ENCODE results near the gene ATP23.

ATP23 gene

DNA sequence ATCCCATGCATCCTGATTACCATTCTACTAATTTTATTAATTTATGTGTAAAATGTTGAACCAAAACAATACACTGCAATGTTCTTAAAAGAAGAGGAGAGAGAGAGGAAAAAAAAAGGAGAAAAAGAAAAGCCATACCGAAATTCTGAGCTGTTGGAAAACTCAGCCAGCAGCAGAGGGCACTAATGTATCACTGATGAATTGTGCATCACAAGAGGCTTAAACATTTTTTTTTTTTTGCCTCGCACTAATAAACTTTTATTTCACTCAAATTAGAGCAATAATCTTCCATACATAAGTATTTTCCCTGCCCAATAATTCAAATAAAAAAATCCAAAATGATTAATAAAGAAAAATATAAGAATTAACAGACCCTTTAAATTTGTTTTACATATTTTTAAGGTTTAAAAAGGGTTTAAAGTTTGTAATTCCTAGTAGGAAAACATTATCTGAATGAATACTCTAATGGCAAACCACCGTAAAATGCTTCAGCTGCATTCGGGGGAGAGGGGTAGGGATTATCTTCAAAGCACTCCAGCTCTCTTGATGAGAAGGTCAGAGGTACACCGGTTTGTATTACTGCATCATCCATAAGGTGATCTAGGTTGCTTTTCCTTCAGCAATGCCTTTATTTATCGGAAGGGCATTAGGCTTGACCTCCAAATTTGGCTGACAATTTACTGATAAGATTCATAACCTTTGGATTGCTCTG lies 41.9 kb downstream of the ATP23 start:
- no peak for DNase-seq (ENCODE audit: insufficient read length, low spot score)
- FAIRE-seq = no peak
- TF ChIP-seq POLR2A (IDR thresholded peaks at IDR 0.05; ENCODE audit: low read depth, low read length) = no peak

DNA sequence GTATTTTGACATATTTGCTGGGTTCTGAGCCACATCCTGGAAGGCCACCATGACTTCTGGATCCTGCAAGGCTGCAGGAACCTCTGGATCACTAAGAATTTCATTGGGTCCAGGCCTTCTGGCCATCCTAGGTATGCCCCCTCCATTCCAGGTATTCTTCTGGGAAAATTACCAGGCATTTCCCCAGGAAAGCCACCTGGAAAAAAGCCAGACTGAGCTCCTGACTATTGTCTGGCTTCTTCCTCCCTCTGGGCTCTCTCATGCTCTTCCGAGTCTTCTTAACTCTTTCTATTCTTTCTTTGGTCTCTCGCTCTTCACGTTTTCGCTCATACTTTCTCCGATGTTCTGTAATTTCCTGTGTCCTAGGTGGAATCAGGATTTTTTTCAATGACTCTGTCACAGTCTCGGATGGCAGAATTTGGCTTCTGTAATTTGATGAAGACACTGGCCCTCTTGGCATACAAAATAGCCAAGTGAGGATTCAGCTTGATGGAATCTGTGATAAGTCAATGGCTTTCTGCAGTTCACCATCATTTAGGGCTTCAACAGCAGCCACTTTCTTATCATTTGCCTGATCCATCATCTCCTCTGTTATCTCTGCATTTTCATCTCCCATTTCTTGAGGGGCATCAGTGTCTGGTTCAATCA lies 42.6 kb downstream of the ATP23 start:
- FAIRE-seq = no peak
- no peak for DNase-seq (ENCODE audit: insufficient read length, low spot score)
- TF ChIP-seq POLR2A (IDR thresholded peaks at IDR 0.05; ENCODE audit: low read depth, low read length) = no peak

DNA sequence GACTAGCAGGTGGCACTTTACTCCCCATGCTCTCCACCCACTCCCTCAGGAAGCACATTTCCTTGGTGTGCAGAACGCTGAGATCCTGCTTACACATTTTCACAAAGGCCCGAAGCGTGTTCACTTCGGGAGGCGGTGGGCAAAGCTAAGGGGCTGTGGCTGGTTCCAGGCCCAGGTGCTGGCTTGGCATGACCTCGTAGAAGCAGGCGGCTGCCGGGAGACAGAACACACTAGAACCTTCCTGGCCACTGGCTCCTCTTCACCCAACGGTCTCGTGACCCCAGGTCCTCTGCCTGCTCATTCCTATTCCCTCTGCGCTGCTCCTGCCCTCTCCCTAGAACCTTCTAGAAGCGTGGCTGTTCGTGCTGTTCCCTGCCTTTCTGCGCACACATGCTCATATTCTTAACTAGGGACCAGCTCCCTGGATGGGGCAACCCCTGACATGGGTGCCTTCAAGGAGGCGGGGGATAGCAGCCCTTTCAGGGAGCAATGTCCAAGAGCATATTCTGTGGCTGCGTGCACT lies 43.3 kb downstream of the ATP23 start:
- FAIRE-seq (no peak), DNase-seq (ENCODE audit: insufficient read length, low spot score) (no peak)
- no peak for TF ChIP-seq POLR2A (IDR thresholded peaks at IDR 0.05; ENCODE audit: low read depth, low read length)

DNA sequence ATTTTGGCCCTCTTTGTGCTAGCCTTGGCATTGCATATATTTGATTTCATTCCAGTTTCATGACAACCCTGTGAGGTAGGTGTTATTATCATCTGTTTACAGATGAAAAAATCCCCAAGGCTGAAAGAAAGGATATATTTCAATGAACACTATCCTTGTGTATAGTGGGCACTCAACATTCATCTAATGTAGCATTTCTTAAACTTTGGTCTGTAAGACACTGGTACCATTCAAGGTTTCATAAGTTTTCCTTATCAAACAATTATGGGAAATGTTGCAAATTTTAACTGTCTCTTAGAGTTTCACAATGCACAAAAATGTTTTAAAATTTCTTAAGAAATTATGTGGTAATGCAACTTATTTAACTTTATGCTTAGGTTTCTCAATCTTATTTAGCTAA lies 44.3 kb downstream of the ATP23 start:
- DNase-seq (ENCODE audit: insufficient read length, low spot score) = no peak
- FAIRE-seq = no peak

DNA sequence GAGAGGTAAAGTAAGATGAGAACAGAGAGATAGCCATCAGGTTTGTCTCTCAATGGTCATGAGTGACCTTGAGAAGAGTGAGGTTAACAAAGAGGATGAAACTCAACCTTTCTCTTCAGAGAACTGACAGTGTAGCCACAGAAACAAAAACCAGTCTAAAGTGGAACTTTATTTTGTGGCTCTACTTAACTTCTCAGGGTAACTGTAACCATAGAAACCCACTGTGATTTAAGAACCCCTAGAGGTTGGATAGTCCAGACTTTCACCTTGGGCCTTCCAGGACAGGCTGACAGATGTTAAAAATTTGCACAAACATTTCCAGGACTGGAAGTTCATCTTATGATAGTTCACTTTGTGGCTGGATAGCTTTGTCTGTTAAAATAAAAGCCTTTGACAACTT lies 48.5 kb downstream of the ATP23 start:
- no peak for DNase-seq (ENCODE audit: insufficient read length, low spot score)
- no peak for TF ChIP-seq POLR2A (IDR thresholded peaks at IDR 0.05; ENCODE audit: low read depth, low read length)
- FAIRE-seq = no peak

More for the DNA sequence above, 44.3 kb downstream of the ATP23 start:
- no peak for TF ChIP-seq POLR2A (IDR thresholded peaks at IDR 0.05; ENCODE audit: low read depth, low read length)

DNA sequence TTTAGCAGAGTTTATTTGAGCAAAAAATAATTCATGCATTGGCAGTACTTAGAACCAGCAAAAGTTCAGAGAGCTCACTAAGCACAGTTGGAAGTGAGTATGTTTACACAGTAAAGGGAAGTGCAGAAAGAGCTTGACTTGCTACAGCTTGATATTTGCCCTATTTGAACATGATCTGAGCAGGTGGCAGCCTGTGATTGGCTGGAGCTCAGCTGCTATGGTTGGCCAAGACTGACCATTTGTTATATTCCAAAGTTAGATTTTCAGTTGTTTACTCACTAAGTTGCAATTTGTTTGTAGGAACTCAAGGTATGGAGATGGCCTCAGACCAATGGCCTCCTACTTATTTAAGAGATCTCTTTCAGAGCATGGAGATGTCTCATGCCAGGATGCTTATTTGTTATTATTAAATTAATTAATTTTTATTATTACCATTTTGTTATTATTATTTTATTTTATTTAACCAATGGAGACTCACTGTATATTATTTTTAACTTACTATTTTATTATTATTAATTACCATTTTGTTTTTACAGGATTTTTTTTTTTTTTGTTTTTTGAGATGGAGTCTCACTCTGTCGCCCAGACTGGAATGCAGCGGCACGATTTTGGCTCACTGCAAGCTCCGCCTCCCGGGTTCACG lies 49.0 kb downstream of the ATP23 start:
- FAIRE-seq (no peak), DNase-seq (ENCODE audit: insufficient read length, low spot score) (no peak)
- TF ChIP-seq POLR2A (IDR thresholded peaks at IDR 0.05; ENCODE audit: low read depth, low read length) = no peak

DNA sequence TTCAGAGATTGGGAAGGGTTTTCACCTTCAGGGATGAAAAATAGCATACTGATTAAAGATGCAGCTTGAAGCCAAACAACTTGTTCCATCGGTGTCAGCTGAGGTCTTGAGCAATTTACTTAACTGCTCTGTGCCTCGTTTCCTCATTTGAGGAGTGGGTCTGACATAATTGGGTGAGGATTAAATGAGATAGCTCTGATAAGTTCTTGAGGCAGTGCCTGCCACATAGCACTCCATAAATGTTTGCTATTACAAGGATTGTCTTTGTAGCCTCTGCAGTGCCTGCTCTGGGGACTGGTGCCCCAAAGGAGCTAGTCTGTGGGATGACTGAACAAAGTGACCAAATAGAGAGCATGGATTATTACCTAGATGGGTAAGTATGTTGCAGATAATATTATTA lies 50.6 kb downstream of the ATP23 start:
- FAIRE-seq (no peak), DNase-seq (ENCODE audit: insufficient read length, low spot score) (no peak)
- TF ChIP-seq POLR2A (IDR thresholded peaks at IDR 0.05; ENCODE audit: low read depth, low read length) = no peak

DNA sequence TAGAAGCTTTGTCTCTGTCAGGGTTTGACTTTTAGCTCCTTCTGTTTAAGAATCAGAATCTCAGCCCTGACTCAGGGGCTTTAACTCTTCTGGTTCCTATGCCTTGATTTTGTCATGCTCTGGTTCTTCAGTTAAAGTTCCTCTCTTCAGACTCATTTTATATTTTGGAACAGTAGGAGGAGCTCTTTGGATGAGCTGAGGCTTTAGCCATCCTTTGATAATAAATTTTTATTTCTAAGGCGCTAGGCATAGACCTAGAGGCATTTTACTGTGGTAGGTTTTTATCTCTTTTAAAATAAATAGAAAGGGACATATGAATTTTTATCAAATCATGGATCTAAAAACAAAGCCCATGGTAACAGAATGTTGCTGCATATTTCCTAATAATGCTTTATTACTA lies 51.7 kb downstream of the ATP23 start:
- TF ChIP-seq POLR2A (IDR thresholded peaks at IDR 0.05; ENCODE audit: low read depth, low read length) = no peak
- no peak for FAIRE-seq
- no peak for DNase-seq (ENCODE audit: insufficient read length, low spot score)

DNA sequence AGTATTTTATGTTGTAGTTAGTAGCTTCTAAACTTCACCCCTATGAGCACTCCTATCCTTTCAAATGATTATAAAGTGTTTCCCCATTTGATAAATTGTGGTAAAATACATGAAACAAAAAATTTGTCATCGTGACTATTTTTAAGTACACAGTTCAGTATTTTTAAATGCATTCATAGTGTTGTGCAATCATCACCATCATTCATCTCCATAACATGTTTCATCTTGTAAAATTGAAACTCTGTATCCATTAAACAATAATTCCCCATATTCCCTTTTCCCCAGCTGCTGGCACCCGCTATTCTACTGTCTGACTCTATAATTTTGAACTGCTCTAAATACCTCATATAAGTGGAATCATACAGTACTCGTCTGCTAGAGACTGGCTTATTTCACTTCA lies 52.5 kb downstream of the ATP23 start:
- no peak for TF ChIP-seq POLR2A (IDR thresholded peaks at IDR 0.05; ENCODE audit: low read depth, low read length)
- no peak for FAIRE-seq
- DNase-seq (ENCODE audit: insufficient read length, low spot score) = no peak

DNA sequence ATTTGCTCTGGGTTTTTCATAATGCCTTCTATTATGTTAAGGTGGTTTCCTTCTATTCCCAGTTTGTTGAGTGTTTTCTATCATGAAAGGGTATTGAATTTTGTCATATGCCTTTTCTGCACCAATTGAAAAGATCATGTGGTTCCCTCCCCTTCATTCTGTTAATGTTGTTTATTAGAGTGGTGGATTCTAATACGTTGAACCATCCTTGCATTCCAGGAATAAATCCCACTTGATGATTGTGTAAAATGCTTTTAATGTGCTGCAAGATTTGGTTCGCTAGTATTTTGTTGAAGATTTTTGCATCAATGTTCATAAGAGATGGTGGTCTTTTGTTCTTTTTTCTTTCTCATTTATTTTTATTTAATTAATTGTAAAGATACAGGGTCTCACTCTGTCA lies 55.2 kb downstream of the ATP23 start:
- no peak for TF ChIP-seq POLR2A (IDR thresholded peaks at IDR 0.05; ENCODE audit: low read depth, low read length)
- no peak for FAIRE-seq
- no peak for DNase-seq (ENCODE audit: insufficient read length, low spot score)

DNA sequence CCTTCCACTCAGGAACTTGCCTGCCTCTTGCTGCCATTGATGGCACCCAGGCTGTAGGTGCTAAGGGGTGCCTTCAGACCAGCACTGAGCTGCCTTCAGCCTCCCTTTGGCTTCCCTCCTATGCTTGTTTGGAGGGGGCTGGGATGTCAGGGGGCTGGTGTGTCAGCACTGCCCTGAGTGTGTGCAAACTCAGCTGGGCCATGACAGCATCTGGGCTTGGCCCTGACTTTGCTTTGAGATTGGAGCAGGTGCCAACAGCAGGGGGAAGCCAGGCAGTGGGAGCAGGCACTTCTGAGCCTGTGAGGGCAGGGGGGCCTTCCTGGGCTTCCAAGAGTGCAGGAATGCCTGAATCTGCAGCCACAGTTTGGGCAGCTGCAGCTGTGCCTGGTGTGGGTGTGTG lies 56.9 kb downstream of the ATP23 start:
- no peak for DNase-seq (ENCODE audit: insufficient read length, low spot score)
- TF ChIP-seq POLR2A (IDR thresholded peaks at IDR 0.05; ENCODE audit: low read depth, low read length) = no peak
- FAIRE-seq = no peak

DNA sequence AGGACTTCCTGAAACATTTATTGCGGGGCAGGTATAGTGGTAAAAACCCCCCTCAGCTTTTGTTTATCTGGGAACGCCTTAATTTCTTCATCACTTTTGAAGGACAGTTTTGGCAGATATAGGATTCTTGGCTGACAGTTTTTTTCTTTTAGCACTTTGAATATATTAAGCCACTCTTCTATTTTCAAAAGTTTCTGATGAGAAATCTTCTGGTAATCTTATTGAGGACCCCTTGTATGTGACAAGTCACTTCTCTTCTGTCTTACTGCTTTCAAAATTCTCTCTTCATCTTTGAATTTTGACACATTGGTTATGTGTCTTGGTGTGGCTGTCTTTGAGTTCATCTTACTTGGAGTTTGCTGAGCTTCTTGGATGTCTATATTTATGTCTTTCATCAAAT lies 59.1 kb downstream of the ATP23 start:
- DNase-seq (ENCODE audit: insufficient read length, low spot score) = no peak
- FAIRE-seq = no peak
- TF ChIP-seq POLR2A (IDR thresholded peaks at IDR 0.05; ENCODE audit: low read depth, low read length) = no peak

DNA sequence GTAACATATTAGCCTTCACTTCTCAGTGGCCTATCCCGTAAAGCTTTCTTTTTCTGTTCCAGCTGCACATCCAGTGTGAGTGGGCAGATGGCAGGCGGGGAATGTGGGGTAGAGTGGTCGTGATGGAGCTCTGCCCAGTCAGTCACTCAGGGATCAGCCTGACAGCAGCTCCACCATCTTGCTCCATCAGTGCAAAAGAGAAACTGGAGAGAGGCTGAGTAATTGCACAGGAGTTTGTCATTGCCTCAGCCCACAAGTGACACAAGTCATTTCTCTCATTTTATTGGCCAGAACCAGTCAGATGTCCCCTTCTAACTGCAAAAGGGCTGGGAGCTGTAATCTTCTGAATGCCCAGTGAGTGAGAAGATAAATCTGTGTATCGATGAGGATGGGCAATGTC lies 66.5 kb downstream of the ATP23 start:
- FAIRE-seq (no peak), DNase-seq (ENCODE audit: insufficient read length, low spot score) (no peak)
- TF ChIP-seq POLR2A (IDR thresholded peaks at IDR 0.05; ENCODE audit: low read depth, low read length) = no peak

DNA sequence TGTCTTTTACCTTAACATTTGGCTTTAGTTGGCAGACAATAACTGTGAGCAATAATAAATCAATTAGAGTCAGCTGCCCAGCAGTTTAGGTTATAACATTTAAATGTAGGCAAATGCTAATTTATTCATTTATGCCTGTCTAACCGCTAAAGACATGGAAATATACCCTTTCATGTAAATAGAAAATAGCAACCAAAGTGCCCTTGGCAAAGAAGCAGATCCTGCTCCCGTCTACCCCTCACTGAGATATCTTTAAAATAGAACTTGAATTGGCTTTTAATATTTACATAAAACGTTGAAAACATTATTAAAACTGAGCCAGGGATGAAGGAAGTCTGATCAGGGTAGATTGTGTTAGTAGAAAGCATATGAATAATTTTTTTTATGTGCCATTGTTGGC lies 67.3 kb downstream of the ATP23 start:
- TF ChIP-seq POLR2A (IDR thresholded peaks at IDR 0.05; ENCODE audit: low read depth, low read length) = no peak
- FAIRE-seq = no peak
- no peak for DNase-seq (ENCODE audit: insufficient read length, low spot score)

Measured in H54 (cell line).